H7 (cell line): ENCODE results near the gene WDFY3. TPM values are rescaled to one million over a fixed set of nuclear protein-coding genes. Genes with fewer than 3 reads are reported as not detected.
"Not testable (repeated sequence)": the region's sequence is repeated elsewhere in the genome, so short reads cannot be mapped to it uniquely, and the experiment has no call there.

Experiments used
- DNase-seq: peaks from one replicate; pipeline ENCODE4 v3.0.0; 2012
- H3K27me3 ChIP-seq: 2 replicates; pipeline ENCODE4 v1.6.0; 2011; ENCODE audit warnings: mild to moderate bottlenecking, low read length; ENCODE audit not compliant: control insufficient read depth, insufficient read depth
- H3K36me3 ChIP-seq: replicated peaks from 2 replicates; pipeline ENCODE4 v1.5.1; 2011; ENCODE audit warnings: low read length; ENCODE audit not compliant: control insufficient read depth, insufficient read depth
- H3K4me3 ChIP-seq: 2 replicates; pipeline ENCODE4 v1.5.1; 2011; ENCODE audit warnings: low read depth, mild to moderate bottlenecking, control low read depth, low read length, moderate library complexity; ENCODE audit not compliant: insufficient read depth
- total RNA-seq: library from RNA; depleted of rRNA; stranded (reverse); fragments of >200 nt; shearing (Covaris generic); gene quantifications from 2 replicates; pipeline ENCODE4 v1.2.3, GENCODE V29; 2014

Gene WDFY3
- total RNA-seq, 1 experiment from 2014 or later, result 19.5 TPM

DNA sequence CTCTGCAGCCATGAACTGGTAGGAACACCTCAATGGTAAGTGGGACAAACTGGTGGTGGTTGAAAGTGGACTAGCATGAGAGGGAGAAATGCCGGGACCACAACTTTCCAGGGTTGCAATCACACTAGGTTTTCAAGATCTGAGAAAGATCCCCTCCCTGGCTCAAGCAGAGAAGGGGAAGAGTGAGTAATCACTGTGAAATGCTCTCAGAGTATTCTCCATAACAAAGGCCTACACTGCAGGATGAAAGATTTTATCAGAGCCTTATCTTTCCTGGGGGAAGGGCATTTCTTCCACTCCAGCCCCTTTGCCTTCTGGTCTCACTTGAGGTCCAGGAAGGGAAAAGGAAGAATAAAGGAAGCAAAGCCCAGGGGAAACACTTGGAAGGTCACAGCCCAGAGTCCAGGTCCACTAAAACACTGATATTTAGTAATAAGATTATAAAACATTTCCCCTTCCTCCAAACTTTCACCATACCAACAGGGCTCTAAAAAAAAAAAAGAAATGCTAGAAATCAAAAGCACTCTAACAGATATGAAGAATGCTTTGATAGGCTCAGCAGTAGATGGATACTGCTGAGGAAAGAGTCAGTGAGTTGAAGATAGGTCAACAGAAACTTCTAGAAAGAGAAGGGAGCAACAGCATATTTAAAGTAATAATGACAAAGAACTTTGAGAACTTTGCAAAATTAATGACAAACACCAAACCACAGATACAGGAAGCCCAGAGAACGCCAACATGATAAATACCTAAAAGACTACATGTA, 95.9 kb downstream of the WDFY3 start:
- Histone ChIP-seq H3K27me3 (no peaks in the 10 kb centered on the region), H3K36me3 (no peaks in the 10 kb centered on the region), H3K4me3 (no peak overlapping the region)
- DNase-seq, result peak; percentile 43

DNA sequence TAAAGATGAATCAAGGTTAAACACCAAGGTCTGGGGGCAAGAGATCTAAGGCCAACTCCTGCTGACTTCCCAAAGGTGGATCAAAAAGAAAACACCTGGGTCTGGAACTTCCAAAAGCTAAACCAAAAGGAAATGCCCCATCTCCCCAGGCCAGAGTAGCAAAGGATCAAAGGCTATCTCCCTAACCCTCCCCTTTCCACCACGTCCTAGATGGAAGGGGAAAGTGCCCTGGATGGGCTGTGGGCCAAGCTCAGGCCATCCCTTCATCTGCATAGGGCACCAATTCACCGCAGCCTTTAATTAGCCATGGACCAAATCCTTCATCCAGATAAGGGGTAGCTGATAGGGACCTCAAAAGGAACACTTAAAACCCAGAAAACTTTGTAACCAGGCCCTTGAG, 100.2 kb downstream of the WDFY3 start:
- DNase-seq, result no peak
- Histone ChIP-seq H3K36me3 (no peaks in the 10 kb centered on the region), H3K4me3 (no peak overlapping the region), H3K27me3 (no peaks in the 10 kb centered on the region)

DNA sequence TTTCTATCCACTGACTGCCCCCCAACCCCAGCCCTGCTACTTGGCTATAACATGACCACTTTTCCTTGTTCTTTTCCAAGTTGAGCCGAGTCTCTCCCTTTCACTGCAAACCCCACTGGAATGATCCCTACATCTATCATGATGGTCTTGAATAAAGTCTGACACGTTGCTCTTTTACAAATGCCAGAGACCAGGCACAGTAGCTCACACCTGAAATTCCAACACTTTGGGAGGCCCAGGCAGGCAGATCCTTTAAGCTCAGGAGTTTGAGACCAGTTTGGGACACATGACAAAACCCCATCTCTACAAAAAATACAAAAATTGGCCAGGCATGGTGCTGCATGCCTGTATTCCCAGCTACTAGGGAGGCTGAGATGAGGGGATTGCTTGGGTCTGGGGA, 100.9 kb downstream of the WDFY3 start:
- no peak for DNase-seq
- Histone ChIP-seq H3K36me3 (no peaks in the 10 kb centered on the region), H3K4me3 (no peak overlapping the region)

DNA sequence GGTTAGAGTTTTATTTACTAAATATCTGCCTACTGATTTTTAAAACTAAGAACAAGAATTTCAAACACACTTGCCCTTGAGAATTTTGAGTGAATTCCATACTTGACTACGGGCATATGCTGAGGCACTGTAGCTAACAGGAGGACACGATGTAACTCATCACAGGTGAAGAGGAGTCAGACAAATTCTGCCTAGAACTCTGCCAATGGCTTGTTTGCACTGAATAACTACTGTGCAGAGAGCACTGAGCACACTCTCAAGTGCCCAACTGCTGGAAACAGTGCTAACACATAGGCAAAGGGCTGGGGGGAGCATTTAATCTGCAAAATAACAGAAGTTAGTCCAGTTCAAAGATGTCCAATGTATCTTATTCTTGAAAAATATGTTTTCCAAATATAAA, 104.4 kb downstream of the WDFY3 start:
- no peak for DNase-seq
- Histone ChIP-seq H3K36me3 (no peaks in the 10 kb centered on the region), H3K27me3 (no peaks in the 10 kb centered on the region), H3K4me3 (no peak overlapping the region)

More for the DNA sequence above, 100.9 kb downstream of the WDFY3 start:
- no peaks in the 10 kb centered on the region for H3K27me3 ChIP-seq

DNA sequence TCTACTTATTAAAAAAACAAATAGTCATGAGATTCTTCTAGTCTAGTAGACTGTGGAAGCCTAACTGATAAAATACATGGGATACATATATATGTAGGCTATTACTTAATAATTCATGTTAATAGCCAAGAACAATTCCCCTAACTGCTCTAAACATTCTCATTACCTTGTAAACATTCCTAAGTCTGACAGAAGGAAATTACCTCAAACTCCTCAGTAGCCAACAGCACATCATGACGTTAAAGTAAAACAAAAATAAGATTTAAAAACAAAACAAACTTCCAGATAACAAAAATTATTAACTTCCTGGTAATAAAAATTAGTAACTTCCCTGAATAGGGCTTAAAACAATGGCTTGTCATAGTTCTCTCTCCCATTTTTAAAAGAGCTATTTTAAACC, 109.2 kb downstream of the WDFY3 start:
- DNase-seq, result no peak
- Histone ChIP-seq H3K27me3 (no peaks in the 10 kb centered on the region), H3K4me3 (no peak overlapping the region), H3K36me3 (no peaks in the 10 kb centered on the region)

DNA sequence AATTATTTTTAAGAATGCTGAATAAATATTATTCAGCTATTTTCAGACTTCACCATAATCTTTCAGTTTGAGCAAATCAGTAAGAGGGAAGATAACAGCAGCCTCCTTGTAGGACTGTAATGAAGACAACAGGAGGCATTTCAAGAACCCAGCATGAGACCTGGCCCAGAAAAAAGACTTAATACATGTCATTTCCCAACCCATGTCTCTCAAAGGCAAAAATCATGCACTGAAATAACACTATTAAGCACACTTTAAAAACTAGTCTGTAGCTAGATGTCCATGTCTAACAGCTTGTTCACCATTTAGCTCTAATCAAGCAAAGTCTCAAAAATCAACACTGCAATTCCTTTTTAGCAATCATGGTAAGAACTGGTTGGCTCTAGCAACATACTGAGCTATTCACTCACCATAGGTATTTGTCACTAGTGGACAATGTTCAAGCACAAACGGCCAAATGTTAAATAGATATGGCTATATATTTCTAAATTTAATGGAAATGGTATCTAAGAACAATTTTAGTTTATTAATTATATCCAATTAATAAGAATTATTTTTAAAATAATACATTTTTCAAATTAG, 109.9 kb downstream of the WDFY3 start:
- no peaks in the 10 kb centered on the region for H3K36me3 ChIP-seq
- H3K27me3 ChIP-seq, result no peaks in the 10 kb centered on the region
- DNase-seq, result peak; percentile 19
- no peak overlapping the region for H3K4me3 ChIP-seq

DNA sequence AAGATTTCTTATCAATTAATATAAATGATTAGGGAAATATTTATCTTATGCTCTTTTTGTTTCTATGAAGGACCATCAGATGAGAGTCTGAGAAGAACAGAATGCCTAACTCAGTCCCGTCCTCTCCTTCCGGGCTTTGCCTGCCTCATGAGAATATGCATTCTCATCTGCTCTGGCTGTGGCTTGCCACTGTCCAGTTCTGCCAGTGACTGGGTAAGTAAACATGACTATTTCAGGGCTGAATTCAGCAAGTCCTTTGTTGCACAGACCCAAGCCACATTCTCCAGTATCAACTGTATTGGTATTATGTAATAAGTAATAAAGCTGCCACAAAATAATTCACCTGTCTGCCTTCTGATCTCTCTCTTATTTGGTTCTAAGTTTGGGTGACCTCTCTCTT, 110.7 kb downstream of the WDFY3 start:
- Histone ChIP-seq H3K36me3 (no peaks in the 10 kb centered on the region), H3K4me3 (no peak overlapping the region), H3K27me3 (no peaks in the 10 kb centered on the region)
- no peak for DNase-seq

DNA sequence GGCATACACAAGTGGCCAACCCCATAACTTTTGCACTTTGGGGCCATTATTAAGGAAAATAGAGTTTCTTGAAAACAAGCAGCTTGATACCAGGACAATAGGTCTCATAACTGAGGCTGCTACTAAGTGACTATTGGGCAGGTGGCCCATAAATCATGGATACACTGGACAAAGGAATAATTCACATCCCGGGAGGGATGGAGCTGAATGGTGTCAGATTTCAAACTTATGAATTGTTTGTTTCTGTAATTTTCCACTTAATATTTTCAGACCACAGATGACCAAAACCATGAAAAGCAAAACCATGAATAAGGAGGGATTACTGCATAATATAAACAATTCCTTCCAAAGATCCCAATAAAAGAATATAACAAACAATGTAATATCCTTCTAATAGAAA, 114.4 kb downstream of the WDFY3 start:
- peaks cover 3% of the 10 kb centered on the region; the same call in 1 of the 2 replicates for H3K36me3 ChIP-seq
- no peak for DNase-seq
- no peaks in the 10 kb centered on the region for H3K27me3 ChIP-seq
- H3K4me3 ChIP-seq, result no peak overlapping the region

DNA sequence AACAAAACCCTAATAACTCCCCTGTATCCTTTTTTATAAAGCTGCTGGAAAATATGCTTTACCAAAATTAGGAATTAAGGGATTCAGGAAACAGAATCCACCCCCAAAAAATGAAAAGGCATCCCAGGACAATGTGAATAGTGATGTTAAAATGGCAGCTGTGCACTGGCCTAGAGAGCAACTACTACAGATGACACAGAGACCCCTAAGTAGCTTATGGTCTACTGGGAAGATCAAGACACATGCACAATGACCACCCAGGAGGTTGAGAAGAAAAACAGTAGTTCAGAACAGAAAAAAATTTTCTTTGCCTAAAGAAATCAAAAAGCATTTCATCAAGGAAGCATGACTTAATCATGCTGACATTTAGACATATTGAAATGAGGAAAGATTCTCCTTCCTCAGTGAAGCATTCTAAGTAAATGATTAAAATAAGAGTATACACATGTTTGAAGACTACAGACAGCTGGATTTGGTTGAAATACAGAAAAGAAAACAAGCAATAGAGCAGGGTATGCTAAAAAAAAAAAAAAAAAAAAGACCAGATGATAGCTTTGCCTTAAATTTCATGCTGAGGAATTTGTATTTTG, 117.3 kb downstream of the WDFY3 start:
- Histone ChIP-seq H3K36me3 (peaks cover 3% of the 10 kb centered on the region; the same call in 1 of the 2 replicates), H3K4me3 (no peak overlapping the region), H3K27me3 (no peaks in the 10 kb centered on the region)
- DNase-seq, result no peak

DNA sequence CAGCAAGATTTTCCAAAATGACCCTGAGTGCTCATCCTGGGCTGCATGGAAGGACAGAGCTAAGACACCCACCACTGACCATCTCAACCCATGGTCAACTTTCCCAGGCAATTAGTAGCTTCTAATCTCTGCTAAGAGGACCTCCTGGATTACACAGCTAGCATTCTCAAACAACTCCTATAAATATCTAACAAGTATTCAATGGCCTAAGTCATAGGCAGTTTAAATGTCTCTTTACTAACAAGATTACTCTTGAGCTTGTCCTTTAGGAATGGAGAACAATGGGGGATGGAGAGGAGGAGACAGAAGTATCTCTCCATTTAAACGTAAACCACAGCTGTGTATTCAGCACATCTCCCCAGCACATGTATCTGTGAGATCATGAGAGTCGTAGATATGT, 118.1 kb downstream of the WDFY3 start:
- no peaks in the 10 kb centered on the region for H3K27me3 ChIP-seq
- no peak overlapping the region for H3K4me3 ChIP-seq
- peaks cover 3% of the 10 kb centered on the region; the same call in 1 of the 2 replicates for H3K36me3 ChIP-seq
- DNase-seq, result no peak

DNA sequence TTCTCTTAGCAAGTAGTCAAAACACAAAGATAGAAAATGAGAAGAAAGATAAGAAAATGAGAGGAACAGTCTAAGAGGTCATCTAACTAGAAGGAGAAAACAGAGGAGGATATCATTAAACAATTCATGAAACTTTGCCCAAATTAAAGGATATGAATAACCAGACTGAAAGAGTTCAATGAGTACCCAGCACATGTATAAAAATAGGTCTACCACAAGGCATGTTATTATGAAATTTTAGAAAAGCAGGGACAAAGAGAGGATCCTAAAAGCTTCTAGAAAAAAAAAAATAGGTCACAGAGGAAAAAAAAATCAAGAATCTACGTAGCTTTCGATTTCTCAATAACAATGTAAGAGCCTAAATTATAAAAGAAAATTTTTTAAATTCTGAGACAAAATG, 118.5 kb downstream of the WDFY3 start:
- H3K4me3 ChIP-seq, result no peak overlapping the region
- peaks cover 3% of the 10 kb centered on the region; the same call in 1 of the 2 replicates for H3K36me3 ChIP-seq
- no peaks in the 10 kb centered on the region for H3K27me3 ChIP-seq
- no peak for DNase-seq

DNA sequence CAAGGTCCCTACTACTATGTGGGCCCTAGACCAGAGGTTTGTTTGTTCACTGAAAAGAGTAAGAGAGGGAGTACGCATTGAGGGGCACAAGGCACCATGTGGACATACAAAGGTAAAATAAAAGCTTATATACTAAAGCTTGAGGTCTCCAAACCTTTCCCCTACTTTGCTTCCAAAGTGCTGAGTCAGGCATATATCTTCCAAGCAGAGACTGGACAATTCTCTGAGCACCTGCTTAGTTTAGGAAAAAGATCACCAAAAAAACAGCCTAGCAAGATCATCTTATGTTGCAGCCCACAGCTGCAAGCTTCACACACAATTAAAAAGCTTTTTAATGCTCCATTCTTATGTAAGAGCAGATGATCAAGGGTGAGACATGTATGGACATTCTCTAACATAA, 119.5 kb downstream of the WDFY3 start:
- Histone ChIP-seq H3K4me3 (no peak overlapping the region), H3K27me3 (no peaks in the 10 kb centered on the region), H3K36me3 (peaks cover 3% of the 10 kb centered on the region; the same call in 1 of the 2 replicates)
- no peak for DNase-seq

DNA sequence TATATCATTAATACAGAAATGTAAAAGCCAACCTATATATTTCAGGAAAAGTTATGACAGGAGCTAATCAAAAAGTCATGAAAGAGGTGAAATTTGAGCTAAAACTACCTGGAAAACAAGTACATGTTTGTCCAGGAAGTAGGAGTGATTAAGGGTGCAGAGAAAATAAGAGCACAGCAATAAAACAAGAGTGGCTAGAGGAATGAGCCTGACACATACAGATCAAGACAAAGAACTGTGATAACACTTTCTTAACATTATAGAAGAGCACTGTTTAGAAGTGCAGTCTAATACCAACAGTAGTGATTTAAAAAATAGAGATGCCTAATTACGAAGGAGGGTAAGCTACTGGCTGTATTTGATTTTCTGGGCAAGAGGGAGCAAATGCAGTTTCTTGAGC, 125.1 kb downstream of the WDFY3 start:
- H3K4me3 ChIP-seq, result no peak overlapping the region
- no peak for DNase-seq
- no peaks in the 10 kb centered on the region for H3K27me3 ChIP-seq
- H3K36me3 ChIP-seq, result no peaks in the 10 kb centered on the region; the same call in 1 of the 2 replicates

DNA sequence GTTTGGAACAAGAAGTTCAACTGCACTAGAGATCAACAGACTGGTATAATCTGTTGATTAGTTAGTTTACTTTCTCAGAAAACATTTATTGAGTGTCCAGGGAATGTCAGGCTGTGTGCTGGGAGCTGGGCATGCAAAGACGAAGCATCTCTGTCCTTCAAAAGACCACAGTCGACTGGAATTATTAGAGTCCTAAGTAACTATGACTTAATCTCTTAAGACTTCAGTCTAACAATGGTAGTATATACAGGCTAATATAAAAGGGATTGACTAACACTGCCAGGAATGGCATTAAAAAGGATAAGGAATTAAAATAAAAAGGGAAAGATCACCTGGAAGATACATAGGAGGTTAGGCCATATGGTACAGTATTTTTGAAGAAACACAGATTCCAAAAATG, 128.7 kb downstream of the WDFY3 start:
- no peaks in the 10 kb centered on the region; the same call in 1 of the 2 replicates for H3K36me3 ChIP-seq
- no peak for DNase-seq
- H3K27me3 ChIP-seq, result no peaks in the 10 kb centered on the region
- no peak overlapping the region for H3K4me3 ChIP-seq

DNA sequence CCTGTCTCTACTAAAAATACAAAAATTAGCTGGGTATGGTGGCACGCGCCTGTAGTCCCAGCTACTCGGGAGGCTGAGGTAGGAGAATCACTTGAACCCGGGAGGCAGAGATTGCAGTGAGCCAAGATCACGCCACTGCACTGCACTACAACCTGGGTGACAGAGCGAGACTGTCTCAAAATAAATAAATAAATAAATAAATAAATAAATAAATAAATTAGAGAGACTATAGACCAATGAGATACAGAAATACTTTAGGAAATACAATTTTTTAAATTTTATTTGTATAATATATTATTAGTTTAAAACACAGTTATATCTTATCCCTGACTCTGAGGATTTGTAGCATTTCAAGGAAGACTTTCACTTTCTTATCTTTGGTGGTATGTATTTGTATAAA, 136.9 kb downstream of the WDFY3 start:
- not testable (repeated sequence) for DNase-seq, H3K36me3 ChIP-seq, H3K4me3 ChIP-seq, H3K27me3 ChIP-seq
